OCI-LY1 (cell line): ENCODE results near the gene KLK7.

Source experiments
- H2AFZ ChIP-seq: fragments of 200-600 bp; sonication (generic), shearing (Covaris generic); 2 replicates; pipeline ENCODE4 v1.6.0; 2014; ENCODE audit warnings: antibody characterized with exemption, mild to moderate bottlenecking, low read length
- H3F3A ChIP-seq: fragments of 200-600 bp; sonication (generic), shearing (Covaris generic); 2 replicates; pipeline ENCODE4 v1.6.0; 2014; ENCODE audit warnings: mild to moderate bottlenecking, antibody characterized with exemption, low read length, moderate library complexity; ENCODE audit not compliant: insufficient read depth
- H3K27ac ChIP-seq: fragments of 200-600 bp; sonication (generic); 2 replicates; pipeline ENCODE4 v1.5.1; 2014; ENCODE audit warnings: low read length, mixed run types, mild to moderate bottlenecking, low read depth; ENCODE audit not compliant: poor library complexity, severe bottlenecking
- H3K27me3 ChIP-seq: fragments of 200-600 bp; sonication (generic); 2 replicates; pipeline ENCODE4 v1.6.0; 2014; ENCODE audit warnings: antibody characterized with exemption, mild to moderate bottlenecking, low read length, moderate library complexity; ENCODE audit not compliant: insufficient read depth
- H3K36me3 ChIP-seq: fragments of 200-600 bp; sonication (generic); 2 replicates; pipeline ENCODE4 v1.6.1; 2014; ENCODE audit warnings: mild to moderate bottlenecking, antibody characterized with exemption, low read length, moderate library complexity, mixed read lengths; ENCODE audit not compliant: insufficient read depth
- H3K4me1 ChIP-seq: fragments of 200-600 bp; sonication (generic); 2 replicates; pipeline ENCODE4 v1.5.1; 2014; ENCODE audit warnings: mild to moderate bottlenecking, low read length, moderate library complexity; ENCODE audit not compliant: insufficient read depth, severe bottlenecking
- H3K4me2 ChIP-seq: fragments of 200-600 bp; sonication (generic), shearing (Covaris generic); 2 replicates; pipeline ENCODE4 v1.6.1; 2014; ENCODE audit warnings: low read length
- H3K4me3 ChIP-seq: fragments of 200-600 bp; sonication (generic); 2 replicates; pipeline ENCODE4 v1.5.1; 2014; ENCODE audit warnings: low read length, low read depth, mild to moderate bottlenecking, mixed read lengths; ENCODE audit not compliant: poor library complexity, severe bottlenecking
- H3K79me2 ChIP-seq: fragments of 200-600 bp; shearing (Covaris generic); 2 replicates; pipeline ENCODE4 v1.6.1; 2016; ENCODE audit warnings: mixed run types, low read length, mixed read lengths; ENCODE audit not compliant: insufficient read depth
- H3K9ac ChIP-seq: fragments of 200-600 bp; sonication (generic), shearing (Covaris generic); 2 replicates; pipeline ENCODE4 v1.6.1; 2014; ENCODE audit warnings: mild to moderate bottlenecking, low read length, mixed read lengths
- H3K9me2 ChIP-seq: fragments of 200-600 bp; sonication (generic), shearing (Covaris generic); 2 replicates; pipeline ENCODE4 v1.6.1; 2014; ENCODE audit warnings: low read depth, mild to moderate bottlenecking, low read length, mixed read lengths
- H3K9me3 ChIP-seq: fragments of 200-600 bp; shearing (Covaris generic); 2 replicates; pipeline ENCODE4 v1.6.1; 2014; ENCODE audit warnings: low read length, mixed read lengths
- H4K20me1 ChIP-seq: fragments of 200-600 bp; sonication (generic), shearing (Covaris generic); 2 replicates; pipeline ENCODE4 v1.6.0; 2016; ENCODE audit warnings: mild to moderate bottlenecking, low read length; ENCODE audit not compliant: insufficient read depth
- EZH2 ChIP-seq: fragments of 200-600 bp; sonication (generic), shearing (Covaris generic); IDR thresholded peaks from 2 replicates; pipeline ENCODE4 v1.8.0; 2017; ENCODE audit warnings: borderline replicate concordance, mixed run types, mild to moderate bottlenecking, antibody characterized with exemption, low read length, moderate library complexity, mixed read lengths
- TF ChIP-seq, protein P1 (sequence below): fragments of 200-600 bp; sonication (generic), shearing (Covaris generic); IDR thresholded peaks from 2 replicates; pipeline ENCODE4 v1.5.1; 2017; ENCODE audit warnings: mild to moderate bottlenecking, antibody characterized with exemption, low read length, moderate library complexity, mixed read lengths

KLK7 gene

DNA sequence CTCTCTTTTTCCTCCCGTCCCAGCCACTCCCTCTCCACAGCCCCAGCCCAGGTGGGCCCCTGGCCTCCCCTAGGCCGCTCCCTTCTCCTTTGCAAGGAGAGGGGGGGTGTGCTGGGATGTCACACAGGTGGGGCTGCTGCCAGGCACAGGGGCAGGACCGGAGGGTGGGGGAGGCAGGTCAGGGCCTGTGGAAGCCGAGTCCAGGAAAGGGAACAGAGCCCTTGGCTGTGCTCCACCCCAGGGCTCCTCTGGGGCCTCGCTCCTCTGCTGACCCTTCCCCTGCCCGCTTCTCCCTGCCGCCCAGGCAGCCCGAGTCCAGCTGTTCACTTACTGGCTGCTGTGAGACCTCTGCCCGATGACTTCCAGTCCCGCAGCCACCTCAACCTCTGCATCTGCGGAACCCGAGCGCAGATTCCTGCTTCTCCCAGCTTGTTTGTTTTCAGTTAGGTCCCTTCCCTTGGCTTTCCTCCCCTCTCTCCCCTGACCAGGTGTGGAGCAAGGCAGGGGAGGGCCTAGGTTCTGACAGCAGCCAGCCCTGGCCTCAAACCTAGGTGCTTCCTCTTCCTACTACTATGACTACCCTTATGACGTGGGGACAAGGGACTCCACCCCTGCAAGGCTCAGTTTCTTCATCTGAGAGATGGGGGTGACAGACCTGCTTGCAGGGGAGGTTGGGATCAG is 43.5 kb upstream of the KLK7 start:
- no peaks in the 10 kb centered on the region for H3K9me3 ChIP-seq
- no peak overlapping the region for H2AFZ ChIP-seq
- H3K27me3 ChIP-seq: no peaks in the 10 kb centered on the region; the same call in 1 of the 2 replicates
- no peak overlapping the region for H3K4me3 ChIP-seq
- no peak overlapping the region for H3K27ac ChIP-seq
- TF ChIP-seq EZH2: no peak
- TF ChIP-seq, protein P1, sequence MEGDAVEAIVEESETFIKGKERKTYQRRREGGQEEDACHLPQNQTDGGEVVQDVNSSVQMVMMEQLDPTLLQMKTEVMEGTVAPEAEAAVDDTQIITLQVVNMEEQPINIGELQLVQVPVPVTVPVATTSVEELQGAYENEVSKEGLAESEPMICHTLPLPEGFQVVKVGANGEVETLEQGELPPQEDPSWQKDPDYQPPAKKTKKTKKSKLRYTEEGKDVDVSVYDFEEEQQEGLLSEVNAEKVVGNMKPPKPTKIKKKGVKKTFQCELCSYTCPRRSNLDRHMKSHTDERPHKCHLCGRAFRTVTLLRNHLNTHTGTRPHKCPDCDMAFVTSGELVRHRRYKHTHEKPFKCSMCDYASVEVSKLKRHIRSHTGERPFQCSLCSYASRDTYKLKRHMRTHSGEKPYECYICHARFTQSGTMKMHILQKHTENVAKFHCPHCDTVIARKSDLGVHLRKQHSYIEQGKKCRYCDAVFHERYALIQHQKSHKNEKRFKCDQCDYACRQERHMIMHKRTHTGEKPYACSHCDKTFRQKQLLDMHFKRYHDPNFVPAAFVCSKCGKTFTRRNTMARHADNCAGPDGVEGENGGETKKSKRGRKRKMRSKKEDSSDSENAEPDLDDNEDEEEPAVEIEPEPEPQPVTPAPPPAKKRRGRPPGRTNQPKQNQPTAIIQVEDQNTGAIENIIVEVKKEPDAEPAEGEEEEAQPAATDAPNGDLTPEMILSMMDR: no peak
- H3K36me3 ChIP-seq: no peaks in the 10 kb centered on the region
- no peaks in the 10 kb centered on the region for H3F3A ChIP-seq
- H3K79me2 ChIP-seq: no peaks in the 10 kb centered on the region
- H3K9me2 ChIP-seq: no peaks in the 10 kb centered on the region
- no peaks in the 10 kb centered on the region for H4K20me1 ChIP-seq
- H3K4me1 ChIP-seq: no peaks in the 10 kb centered on the region
- H3K4me2 ChIP-seq: no peak overlapping the region
- no peak overlapping the region for H3K9ac ChIP-seq

- no peak within 1 kb of the TSS for H3K4me2 ChIP-seq
- H3K4me3 ChIP-seq: no peak within 1 kb of the TSS
- H3K27me3 ChIP-seq: no peaks in the 10 kb centered on the region; the same call in 1 of the 2 replicates
- H3K9me3 ChIP-seq: no peaks in the 10 kb centered on the region
- no peak within 1 kb of the TSS for H3K27ac ChIP-seq
- no peaks in the 10 kb centered on the region for H3K79me2 ChIP-seq
- H4K20me1 ChIP-seq: no peaks in the 10 kb centered on the region
- no peaks in the 10 kb centered on the region for H3K4me1 ChIP-seq
- no peaks in the 10 kb centered on the region for H3F3A ChIP-seq
- TF ChIP-seq, protein P1: no peak
- TF ChIP-seq EZH2: no peak
- no peak within 1 kb of the TSS for H2AFZ ChIP-seq
- H3K9me2 ChIP-seq: no peaks in the 10 kb centered on the region
- H3K36me3 ChIP-seq: no peaks in the 10 kb centered on the region
- H3K9ac ChIP-seq: no peak within 1 kb of the TSS
These were observed 42.8 kb upstream of the KLK7 start, which contains the start of gene KLK11 for GRCh38 chr19:51026554-51026831. TSS of gene KLK11 (minus strand) at chr19:51026616. CDS start at chr19:51025631, 985 bp downstream.

- Histone ChIP-seq H3K79me2 (no peaks in the 10 kb centered on the region), H3K27me3 (no peaks in the 10 kb centered on the region; the same call in 1 of the 2 replicates), H3K4me3 (no peak overlapping the region), H3K9me2 (no peaks in the 10 kb centered on the region), H2AFZ (no peak overlapping the region), H3K27ac (no peak overlapping the region), H3K9me3 (no peaks in the 10 kb centered on the region), H3K4me2 (no peak overlapping the region), H3F3A (no peaks in the 10 kb centered on the region), H3K4me1 (no peaks in the 10 kb centered on the region), H3K9ac (no peak overlapping the region), H3K36me3 (no peaks in the 10 kb centered on the region), H4K20me1 (no peaks in the 10 kb centered on the region)
- no peak for TF ChIP-seq EZH2
- TF ChIP-seq, protein P1: no peak
These were observed 42.3 kb upstream of the KLK7 start for GRCh38 chr19:51025809-51026553.
